Measurements from ENCODE around the gene NTNG2.

NTNG2 gene

GRCh38 chr9:132156262-132156661 is 5.6 kb upstream of the NTNG2 start:
- Histone ChIP-seq H3K18ac (ENCODE audit: low read length) (no peak overlapping the region), H2AFZ (ENCODE audit: insufficient read depth, low read length, poor library complexity) (no peak overlapping the region), H3K27me3 (ENCODE audit: insufficient read depth, low read length) (peaks cover 20% of the 10 kb centered on the region), H2AK5ac (ENCODE audit: low read length) (no peak overlapping the region), H3K9me3 (ENCODE audit: insufficient read depth, low read depth, low read length) (no peaks in the 10 kb centered on the region), H3K9ac (ENCODE audit: low read length) (no peak overlapping the region), H2BK120ac (ENCODE audit: insufficient read depth, low read length, poor library complexity) (no peak overlapping the region), H3K4me2 (ENCODE audit: low read length) (no peak overlapping the region), H2BK12ac (ENCODE audit: low read length) (no peak overlapping the region), H3K4me3 (ENCODE audit: low read depth, low read length) (no peak overlapping the region), H4K91ac (ENCODE audit: low read depth, low read length) (no peak overlapping the region), H2BK5ac (ENCODE audit: low read depth, low read length, poor library complexity) (no peak overlapping the region), H3K27ac (ENCODE audit: low read depth, low read length) (no peak overlapping the region), H3K23ac (ENCODE audit: low read length) (no peak overlapping the region), H3K79me1 (ENCODE audit: low read length) (no peaks in the 10 kb centered on the region), H4K8ac (ENCODE audit: low read depth, low read length) (no peak overlapping the region), H3K14ac (ENCODE audit: low read length) (no peak overlapping the region), H3K36me3 (ENCODE audit: control insufficient read depth in 1 of 2, insufficient read depth in 2 of 2, low read length in 2 of 2) (no peaks in the 10 kb centered on the region), H4K12ac (ENCODE audit: low read depth, low read length) (no peak overlapping the region), H3K79me2 (ENCODE audit: control insufficient read depth, insufficient read depth, low read length, poor library complexity) (no peaks in the 10 kb centered on the region), H3K4me1 (ENCODE audit: control insufficient read depth in 1 of 2, insufficient read depth in 2 of 2, low read length in 2 of 2) (peaks cover 0 to under 1% of the 10 kb centered on the region in 2 experiments), H3K4ac (ENCODE audit: low read depth, low read length) (no peak overlapping the region)
- no CpG with 5 or more reads among the region's 5 CpGs for WGBS (ENCODE audit: extremely low coverage, insufficient coverage, insufficient read length)
- no peak for DNase-seq

GRCh38 chr9:132157347-132158116 is 4.3 kb upstream of the NTNG2 start:
- H3K79me2 ChIP-seq (ENCODE audit: control insufficient read depth, insufficient read depth, low read length, poor library complexity), result no peaks in the 10 kb centered on the region
- no peak overlapping the region for H3K4ac ChIP-seq (ENCODE audit: low read depth, low read length)
- H4K12ac ChIP-seq (ENCODE audit: low read depth, low read length), result no peak overlapping the region
- H3K27me3 ChIP-seq (ENCODE audit: insufficient read depth, low read length), result peaks cover 32% of the 10 kb centered on the region
- no peak overlapping the region for H2BK12ac ChIP-seq (ENCODE audit: low read length)
- no peak overlapping the region for H2AFZ ChIP-seq (ENCODE audit: insufficient read depth, low read length, poor library complexity)
- no peak overlapping the region for H3K18ac ChIP-seq (ENCODE audit: low read length)
- peaks cover 3 to 7% of the 10 kb centered on the region in 2 experiments for H3K4me1 ChIP-seq (ENCODE audit: control insufficient read depth in 1 of 2, insufficient read depth in 2 of 2, low read length in 2 of 2)
- WGBS (ENCODE audit: extremely low coverage, insufficient coverage, insufficient read length), result no CpG with 5 or more reads among the region's 19 CpGs
- H3K23ac ChIP-seq (ENCODE audit: low read length), result no peak overlapping the region
- no peak overlapping the region for H4K91ac ChIP-seq (ENCODE audit: low read depth, low read length)
- H2AK5ac ChIP-seq (ENCODE audit: low read length), result no peak overlapping the region
- no peaks in the 10 kb centered on the region for H3K9me3 ChIP-seq (ENCODE audit: insufficient read depth, low read depth, low read length)
- no peaks in the 10 kb centered on the region for H3K36me3 ChIP-seq (ENCODE audit: control insufficient read depth in 1 of 2, insufficient read depth in 2 of 2, low read length in 2 of 2)
- no peak overlapping the region for H2BK5ac ChIP-seq (ENCODE audit: low read depth, low read length, poor library complexity)
- no peak overlapping the region for H2BK120ac ChIP-seq (ENCODE audit: insufficient read depth, low read length, poor library complexity)
- no peak overlapping the region for H3K27ac ChIP-seq (ENCODE audit: low read depth, low read length)
- H3K4me2 ChIP-seq (ENCODE audit: low read length), result no peak overlapping the region
- H3K14ac ChIP-seq (ENCODE audit: low read length), result no peak overlapping the region
- no peak overlapping the region for H3K9ac ChIP-seq (ENCODE audit: low read length)
- DNase-seq, result no peak
- H3K79me1 ChIP-seq (ENCODE audit: low read length), result no peaks in the 10 kb centered on the region
- H4K8ac ChIP-seq (ENCODE audit: low read depth, low read length), result no peak overlapping the region
- no peak overlapping the region for H3K4me3 ChIP-seq (ENCODE audit: low read depth, low read length)

- DNase-seq, result peak; percentile 46 to 71
- Histone ChIP-seq H3K79me2 (ENCODE audit: control insufficient read depth, insufficient read depth, low read length, poor library complexity) (no peaks in the 10 kb centered on the region), H2BK5ac (ENCODE audit: low read depth, low read length, poor library complexity) (no peak overlapping the region), H3K18ac (ENCODE audit: low read length) (no peak overlapping the region), H3K79me1 (ENCODE audit: low read length) (no peaks in the 10 kb centered on the region), H3K14ac (ENCODE audit: low read length) (no peak overlapping the region), H3K9me3 (ENCODE audit: insufficient read depth, low read depth, low read length) (peaks cover 2% of the 10 kb centered on the region), H4K8ac (ENCODE audit: low read depth, low read length) (no peak overlapping the region), H3K4me2 (ENCODE audit: low read length) (peak overlapping the region; percentile 83), H4K12ac (ENCODE audit: low read depth, low read length) (no peak overlapping the region), H3K36me3 (ENCODE audit: control insufficient read depth in 1 of 2, insufficient read depth in 2 of 2, low read length in 2 of 2) (no peaks in the 10 kb centered on the region), H3K27ac (ENCODE audit: low read depth, low read length) (no peak overlapping the region), H2BK120ac (ENCODE audit: insufficient read depth, low read length, poor library complexity) (no peak overlapping the region), H2BK12ac (ENCODE audit: low read length) (no peak overlapping the region), H3K27me3 (ENCODE audit: insufficient read depth, low read length) (peaks cover 61% of the 10 kb centered on the region), H3K4me1 (ENCODE audit: control insufficient read depth in 1 of 2, insufficient read depth in 2 of 2, low read length in 2 of 2) (peaks cover 3 to 7% of the 10 kb centered on the region in 2 experiments), H3K4ac (ENCODE audit: low read depth, low read length) (no peak overlapping the region), H3K23ac (ENCODE audit: low read length) (no peak overlapping the region), H2AK5ac (ENCODE audit: low read length) (no peak overlapping the region), H2AFZ (ENCODE audit: insufficient read depth, low read length, poor library complexity) (peak overlapping the region; percentile 26), H3K9ac (ENCODE audit: low read length) (no peak overlapping the region), H3K4me3 (ENCODE audit: low read depth, low read length) (peak overlapping the region; percentile 58), H4K91ac (ENCODE audit: low read depth, low read length) (no peak overlapping the region)
- no CpG with 5 or more reads among the region's 50 CpGs for WGBS (ENCODE audit: extremely low coverage, insufficient coverage, insufficient read length)
Measured at GRCh38 chr9:132160802-132161742, 786 bp upstream of the NTNG2 start.

GRCh38 chr9:132162764-132163456 is 1.1 kb downstream of the NTNG2 start:
- WGBS (ENCODE audit: extremely low coverage, insufficient coverage, insufficient read length), result no CpG with 5 or more reads among the region's 74 CpGs
- Histone ChIP-seq H2BK12ac (ENCODE audit: low read length) (no peak overlapping the region), H4K12ac (ENCODE audit: low read depth, low read length) (no peak overlapping the region), H3K4me3 (ENCODE audit: low read depth, low read length) (no peak overlapping the region), H3K4me1 (ENCODE audit: control insufficient read depth in 1 of 2, insufficient read depth in 2 of 2, low read length in 2 of 2) (peaks cover 3 to 7% of the 10 kb centered on the region in 2 experiments), H3K4ac (ENCODE audit: low read depth, low read length) (no peak overlapping the region), H2BK5ac (ENCODE audit: low read depth, low read length, poor library complexity) (no peak overlapping the region), H4K8ac (ENCODE audit: low read depth, low read length) (no peak overlapping the region), H3K23ac (ENCODE audit: low read length) (no peak overlapping the region), H3K27me3 (ENCODE audit: insufficient read depth, low read length) (peaks cover 66% of the 10 kb centered on the region), H2AK5ac (ENCODE audit: low read length) (no peak overlapping the region), H3K9ac (ENCODE audit: low read length) (no peak overlapping the region), H2BK120ac (ENCODE audit: insufficient read depth, low read length, poor library complexity) (no peak overlapping the region), H3K9me3 (ENCODE audit: insufficient read depth, low read depth, low read length) (peaks cover 2% of the 10 kb centered on the region), H3K79me2 (ENCODE audit: control insufficient read depth, insufficient read depth, low read length, poor library complexity) (no peaks in the 10 kb centered on the region), H3K4me2 (ENCODE audit: low read length) (peak overlapping the region; percentile 83), H3K36me3 (ENCODE audit: control insufficient read depth in 1 of 2, insufficient read depth in 2 of 2, low read length in 2 of 2) (no peaks in the 10 kb centered on the region), H3K14ac (ENCODE audit: low read length) (no peak overlapping the region), H3K27ac (ENCODE audit: low read depth, low read length) (no peak overlapping the region), H3K79me1 (ENCODE audit: low read length) (no peaks in the 10 kb centered on the region), H4K91ac (ENCODE audit: low read depth, low read length) (no peak overlapping the region), H2AFZ (ENCODE audit: insufficient read depth, low read length, poor library complexity) (no peak overlapping the region), H3K18ac (ENCODE audit: low read length) (no peak overlapping the region)
- DNase-seq, result no peak

All from trophoblast cell (in vitro differentiated cells and primary cell).